Measurements from ENCODE around the gene SYNCRIP.
"Not testable (repeated sequence)": the region's sequence is repeated elsewhere in the genome, so short reads cannot be mapped to it uniquely, and the experiment has no call there.

The SYNCRIP gene

GRCh38 chr6:85642774-85643536 lies at the start of gene SYNCRIP:
Gene SYNCRIP, minus strand, starts transcription at chr6:85642886. Its CDS starts 1,447 bp downstream, at chr6:85641439.
- DNase-seq (ENCODE audit: low spot score): peak; percentile 97

GRCh38 chr6:85691478-85691877 lies 48.8 kb upstream of the SYNCRIP start:
- no peak for DNase-seq (ENCODE audit: low spot score)

DNA sequence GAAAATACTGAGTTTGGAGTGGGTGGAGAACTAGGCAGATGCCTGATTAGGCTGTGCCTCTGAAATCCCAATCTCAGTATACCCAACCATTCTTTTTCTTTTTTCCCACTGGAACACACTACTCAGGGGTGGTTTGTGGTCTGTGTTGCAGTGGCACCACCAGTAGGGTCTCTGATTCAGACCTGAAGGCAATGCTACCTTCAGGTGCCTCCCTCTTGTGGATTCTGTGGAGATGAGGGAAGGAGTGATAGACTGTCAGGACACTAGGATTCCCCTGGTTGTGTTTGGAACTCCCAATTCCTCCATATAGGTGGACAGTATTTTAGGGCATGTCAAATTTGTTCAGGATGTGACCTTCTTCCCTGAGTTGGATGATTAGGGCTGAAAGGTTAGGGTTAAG lies 47.4 kb upstream of the SYNCRIP start:
- no peak for DNase-seq (ENCODE audit: low spot score)

DNA sequence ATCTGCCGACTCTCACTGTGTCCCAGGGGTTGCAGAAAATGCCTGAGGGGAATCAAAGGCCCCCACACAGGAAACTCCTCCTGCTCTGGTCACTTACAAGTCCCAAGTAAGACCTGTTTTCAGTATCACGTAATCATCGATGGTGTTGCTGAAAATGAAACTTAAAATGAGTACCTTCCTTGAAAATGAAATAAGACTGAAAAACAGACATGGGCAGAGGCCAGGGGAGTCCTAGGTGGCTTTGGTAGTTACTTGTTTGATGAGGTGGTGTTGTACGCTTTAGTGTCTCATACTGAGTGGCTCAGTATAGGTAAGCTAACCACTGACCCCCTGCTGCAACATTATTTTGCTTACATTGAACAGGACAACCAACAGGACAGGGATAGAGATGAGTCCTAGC lies 43.0 kb upstream of the SYNCRIP start:
- no peak for DNase-seq (ENCODE audit: low spot score)

DNA sequence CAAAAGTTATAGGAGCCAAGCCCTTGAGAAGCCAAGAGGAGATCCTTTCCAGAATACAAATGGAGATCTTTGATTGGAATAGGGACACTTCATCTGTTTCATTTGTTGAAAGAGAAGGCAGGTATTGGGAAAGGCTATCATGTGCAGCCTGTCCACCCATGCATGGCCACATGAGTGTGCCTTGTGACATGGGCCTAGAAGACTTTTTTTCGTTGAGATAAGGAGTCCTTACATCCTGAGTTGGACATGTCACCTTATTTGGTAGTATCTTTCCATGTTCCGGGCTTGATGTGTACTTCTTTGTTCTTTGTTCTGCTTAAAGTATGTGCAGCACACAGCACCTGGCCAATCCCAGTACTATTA lies 42.1 kb upstream of the SYNCRIP start:
- DNase-seq (ENCODE audit: low spot score): no peak

DNA sequence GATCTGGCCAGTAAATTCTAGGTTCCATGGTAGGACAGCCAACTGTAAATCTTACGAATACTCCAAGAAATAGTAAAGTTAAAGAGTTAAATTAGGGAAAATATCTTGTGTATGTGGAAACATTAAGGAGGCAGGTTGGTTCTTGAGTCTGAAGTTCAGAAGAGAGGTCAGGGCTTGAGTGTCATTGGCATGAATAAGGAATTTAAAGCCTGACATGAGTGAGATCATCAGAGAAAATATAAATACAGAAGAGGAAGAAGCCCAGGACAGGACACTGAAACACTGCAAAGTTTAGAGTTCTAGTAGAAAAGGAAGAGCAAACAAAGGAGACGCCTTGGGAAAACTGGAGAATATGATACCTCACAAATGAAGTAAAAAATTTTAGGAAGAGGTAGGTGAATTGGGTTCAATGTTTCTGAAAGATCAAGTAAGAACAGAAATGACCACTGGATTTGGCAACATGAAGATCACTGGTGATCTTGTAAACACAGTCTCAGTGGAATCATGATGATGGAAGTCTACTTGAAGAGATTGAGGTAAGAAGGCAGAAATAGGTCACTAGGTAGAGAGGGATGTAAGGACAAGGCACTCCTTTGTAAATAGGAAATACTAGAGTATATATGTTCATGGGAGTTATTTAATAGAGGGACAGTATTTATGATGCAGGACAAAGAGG lies 41.6 kb upstream of the SYNCRIP start:
- no peak for DNase-seq (ENCODE audit: low spot score)

DNA sequence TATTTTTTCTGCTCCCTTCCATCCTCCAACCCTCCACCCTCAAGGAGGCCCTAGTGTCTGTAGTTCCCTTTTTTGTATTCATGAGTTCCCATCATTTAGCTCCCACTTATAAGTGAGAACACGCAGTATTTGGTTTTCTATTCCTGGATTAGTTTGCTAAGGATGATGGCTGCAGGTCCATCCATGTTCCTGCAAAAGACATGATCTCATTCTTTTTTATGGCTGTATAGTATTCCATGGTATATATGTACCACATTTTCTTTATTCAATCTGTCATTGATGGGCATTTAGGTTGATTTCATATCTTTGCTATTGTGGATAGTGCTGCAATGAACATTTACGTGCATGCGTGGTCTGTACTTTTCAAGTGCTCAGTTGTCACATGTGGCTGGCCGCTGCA lies 39.2 kb upstream of the SYNCRIP start:
- not testable (repeated sequence) for DNase-seq (ENCODE audit: low spot score)

GRCh38 chr6:85680388-85680787 lies 37.7 kb upstream of the SYNCRIP start:
- DNase-seq (ENCODE audit: low spot score): no peak

GRCh38 chr6:85679445-85680123 lies 36.9 kb upstream of the SYNCRIP start:
- DNase-seq (ENCODE audit: low spot score): no peak

DNA sequence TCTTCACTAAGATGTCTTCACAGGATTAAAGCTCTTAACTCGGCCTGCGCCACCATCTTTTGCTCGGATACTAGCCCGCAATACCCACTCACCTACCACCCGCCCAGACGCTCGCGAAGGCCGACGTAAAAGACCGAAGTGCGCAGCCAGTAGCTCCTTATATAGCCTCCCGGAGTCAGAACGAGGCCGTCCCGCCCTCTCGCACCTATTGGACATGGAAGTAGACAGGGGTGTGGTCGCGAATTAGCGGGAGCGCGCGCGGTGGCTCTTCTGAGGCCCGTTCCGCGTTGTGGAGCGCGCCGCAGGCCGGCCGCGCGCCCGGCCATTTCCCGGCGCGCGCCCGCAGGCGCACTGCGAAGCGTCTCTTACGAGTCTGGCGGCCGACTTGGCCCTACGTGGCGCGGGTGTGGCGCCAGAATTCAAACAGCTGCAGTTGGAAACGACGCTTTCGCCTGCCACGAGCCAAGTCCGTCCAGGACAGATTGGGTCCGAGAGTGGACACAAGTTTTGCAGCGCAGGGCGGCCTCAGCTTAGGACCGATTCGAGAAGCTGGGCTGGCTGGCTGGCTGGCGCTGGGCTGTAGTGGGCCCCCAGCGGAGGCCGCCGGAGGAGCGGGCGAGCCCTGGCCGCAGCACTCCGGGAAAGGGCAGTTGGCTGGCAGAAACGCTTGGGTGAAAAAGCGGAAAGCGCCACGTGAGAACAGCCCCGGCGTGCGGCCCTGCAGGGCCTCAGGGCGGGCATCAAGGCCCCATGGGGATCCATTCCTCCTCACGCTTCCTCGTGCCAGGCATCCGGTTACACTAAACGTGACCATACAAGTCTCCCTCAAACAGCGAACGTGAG lies 36.1 kb upstream of the SYNCRIP start:
- DNase-seq (ENCODE audit: low spot score): peak; percentile 98

- DNase-seq (ENCODE audit: low spot score): no peak
These were observed 35.4 kb upstream of the SYNCRIP start for GRCh38 chr6:85678026-85678601.

GRCh38 chr6:85677234-85677956 lies 34.7 kb upstream of the SYNCRIP start:
- DNase-seq (ENCODE audit: low spot score): no peak

GRCh38 chr6:85676086-85676729 lies 33.5 kb upstream of the SYNCRIP start:
- no peak for DNase-seq (ENCODE audit: low spot score)

DNA sequence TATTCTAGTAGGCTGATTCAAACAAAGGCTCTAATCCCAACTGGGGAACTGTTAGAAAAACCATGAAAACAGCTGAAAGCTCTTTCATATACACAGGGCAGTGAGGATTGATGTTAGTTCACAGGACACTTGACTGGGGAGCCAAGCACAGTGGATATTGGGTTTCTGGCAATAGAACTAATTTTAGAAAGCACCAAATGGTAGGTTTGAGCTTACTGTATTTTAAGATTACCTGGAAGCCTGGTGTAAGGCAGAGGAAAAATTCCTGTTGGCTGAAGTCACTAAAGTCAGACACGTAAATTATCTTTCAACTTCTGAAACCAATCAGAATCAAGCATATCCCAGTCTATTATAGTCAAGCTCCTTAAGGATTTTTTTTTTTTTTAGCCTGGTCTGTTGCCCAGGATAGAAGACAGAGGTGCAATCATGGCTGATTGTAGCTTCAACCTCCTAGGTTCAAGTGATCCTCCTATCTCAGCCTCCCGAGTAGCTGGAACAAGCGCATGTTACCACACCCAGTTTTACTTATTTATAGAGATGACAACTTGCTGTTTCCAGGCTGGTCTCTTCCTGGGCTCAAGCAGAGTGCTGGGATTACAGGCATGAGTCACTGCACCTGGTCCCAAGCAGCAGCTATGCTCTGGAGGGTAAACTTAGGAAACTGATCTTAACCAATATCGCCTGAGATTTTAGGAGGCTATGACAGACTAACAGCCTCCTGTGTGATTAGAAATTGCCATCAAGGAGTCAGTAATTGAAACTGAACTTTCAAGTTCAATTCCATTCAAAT lies 32.5 kb upstream of the SYNCRIP start:
- DNase-seq (ENCODE audit: low spot score): peak; percentile 64

GRCh38 chr6:85674604-85675003 lies 31.9 kb upstream of the SYNCRIP start:
- DNase-seq (ENCODE audit: low spot score): no peak

- no peak for DNase-seq (ENCODE audit: low spot score)
These were observed 30.8 kb upstream of the SYNCRIP start for GRCh38 chr6:85673198-85674139.

GRCh38 chr6:85672623-85673022 lies 29.9 kb upstream of the SYNCRIP start:
- no peak for DNase-seq (ENCODE audit: low spot score)

- no peak for DNase-seq (ENCODE audit: low spot score)
These were observed 29.4 kb upstream of the SYNCRIP start for GRCh38 chr6:85672050-85672449.

DNA sequence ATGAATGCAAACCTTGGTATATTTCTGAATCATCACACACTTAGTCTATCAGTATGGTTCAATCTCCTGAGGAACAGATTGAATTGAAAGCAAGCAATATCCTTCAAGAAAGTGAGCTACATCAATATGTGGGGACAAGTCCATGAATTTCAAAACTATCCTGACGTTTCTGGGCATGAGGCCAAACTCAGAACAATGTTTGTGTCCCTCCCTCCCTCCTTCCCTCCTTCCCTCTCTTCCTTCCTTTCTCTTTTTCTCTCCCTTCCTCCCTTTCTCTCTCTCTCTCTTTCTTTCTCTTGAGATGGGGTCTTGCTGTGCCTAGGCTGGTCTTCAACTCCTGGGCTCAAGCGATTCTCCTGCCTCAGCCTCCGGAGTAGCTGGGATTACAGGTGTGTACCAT lies 27.9 kb upstream of the SYNCRIP start:
- no peak for DNase-seq (ENCODE audit: low spot score)
